A549 treated with AZD9567 at 1 μM for 4 hours (cell line): ENCODE results near the gene GZMB. TPM values are rescaled to one million over a fixed set of nuclear protein-coding genes. Genes with fewer than 3 reads are reported as not detected.

Experiments used
- total RNA-seq: library from RNA; stranded (reverse); fragments of 200-300 nt; extraction: Qiagen RNA extraction; gene quantifications from 5 replicates; pipeline ENCODE4 v1.2.3, GENCODE V29; 2022; ENCODE audit not compliant: insufficient read depth

Gene GZMB, protein sequence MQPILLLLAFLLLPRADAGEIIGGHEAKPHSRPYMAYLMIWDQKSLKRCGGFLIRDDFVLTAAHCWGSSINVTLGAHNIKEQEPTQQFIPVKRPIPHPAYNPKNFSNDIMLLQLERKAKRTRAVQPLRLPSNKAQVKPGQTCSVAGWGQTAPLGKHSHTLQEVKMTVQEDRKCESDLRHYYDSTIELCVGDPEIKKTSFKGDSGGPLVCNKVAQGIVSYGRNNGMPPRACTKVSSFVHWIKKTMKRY
- total RNA-seq: not detected in 5 replicates

DNA sequence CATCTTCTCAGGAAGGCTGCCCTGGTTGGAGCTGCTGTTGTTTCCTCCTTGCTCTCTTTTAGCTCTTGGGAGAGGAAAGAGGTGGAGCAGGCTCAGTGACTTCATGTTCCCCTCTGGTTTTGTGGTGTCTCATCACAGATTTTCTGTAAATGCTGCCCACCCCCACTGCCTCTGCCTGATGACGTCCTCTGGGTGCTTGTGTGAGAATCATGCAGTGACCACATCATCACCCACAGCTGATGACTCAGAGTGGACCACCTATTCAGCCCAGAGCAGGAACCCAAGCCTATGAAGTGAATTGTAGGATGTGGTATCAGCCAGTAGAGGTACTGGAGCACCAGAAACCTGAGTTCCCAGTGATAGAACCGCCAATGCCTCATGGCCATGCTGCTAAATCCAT lies at the start of gene GZMB:
Gene GZMB, minus strand, starts transcription at position 33 of the 400 bp plus-strand sequence. Its CDS starts 30 bp downstream, at position 3.

DNA sequence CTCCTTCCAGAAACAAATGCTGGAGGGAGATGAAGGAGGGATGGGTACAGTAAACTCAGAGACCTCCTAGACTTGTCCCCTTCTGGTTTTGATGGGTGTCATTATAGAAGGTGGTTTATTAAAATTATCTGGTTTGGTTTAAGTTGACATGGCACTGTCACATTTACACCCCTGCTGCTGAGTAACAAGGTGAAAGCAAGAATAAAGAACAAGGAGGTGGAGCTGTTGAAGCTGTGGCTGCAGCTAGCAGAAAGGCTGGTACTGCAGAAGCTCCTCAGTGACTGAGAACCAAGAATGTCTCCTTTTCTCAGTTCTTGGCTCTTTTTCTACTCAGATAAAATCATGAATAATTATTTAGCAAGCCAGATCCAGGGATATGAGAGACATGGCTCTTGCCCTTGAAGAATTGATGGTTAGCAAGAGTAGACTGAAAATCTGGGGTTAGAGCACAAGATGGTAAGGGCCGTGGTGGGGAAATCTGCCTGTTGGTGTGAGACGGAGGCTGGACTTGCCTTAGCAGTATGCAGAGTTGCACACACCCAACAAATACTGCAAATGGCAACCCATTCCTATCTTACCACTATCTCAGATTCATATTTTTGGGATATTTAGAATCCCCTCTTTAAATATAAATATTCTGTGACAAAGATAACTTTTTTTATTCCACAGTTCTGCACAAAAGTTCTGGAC lies 24.2 kb downstream of the GZMB start, which contains the start of gene GZMH:
Gene GZMH, minus strand, starts transcription at position 31 of the 690 bp plus-strand sequence. CDS start 72 bp downstream, outside the sequence.

Other genes starting within 250 kb of the GZMB start
- 0.15 to 0.26 TPM (median 0.16 TPM) in 4 of 5 replicates, not detected in the other for gene NYNRIN, start 235.2 kb downstream of the GZMB start, total RNA-seq
- gene CBLN3, start 204.5 kb downstream of the GZMB start, total RNA-seq: 1.0 to 3.9 TPM (median 1.3 TPM) in 5 replicates
- gene KHNYN, start 204.2 kb downstream of the GZMB start, total RNA-seq: 22.1 to 29.0 TPM (median 27.5 TPM) in 5 replicates
- 42.3 to 51.1 TPM (median 50.2 TPM) in 5 replicates for gene SDR39U1, start 191.4 kb downstream of the GZMB start, total RNA-seq
- gene CMA1, start 125.9 kb downstream of the GZMB start, total RNA-seq: not detected in 5 replicates
- not detected in 5 replicates for gene CTSG, start 57.9 kb downstream of the GZMB start, total RNA-seq
- not detected in 5 replicates for gene GZMH, start 24.5 kb downstream of the GZMB start, total RNA-seq